Ovary (tissue), 3 donors: ENCODE data around the gene ASXL2.

Source experiments
- POLR2A ChIP-seq: fragments of 450-650 bp; IDR thresholded peaks from one replicate; pipeline ENCODE4 v1.6.1; 2017; ENCODE audit warnings: antibody characterized with exemption, mild to moderate bottlenecking, moderate library complexity
- TF ChIP-seq, protein P1 (sequence below), 3 donors: fragments of 450-650 bp in 2 of 3; fragments of 200-600 bp in 1 of 3; IDR thresholded peaks; one replicate each; pipeline versions ENCODE4 v1.5.1 to v1.8.0; 2016 to 2022; ENCODE audit warnings: antibody characterized with exemption in 3 of 3, mild to moderate bottlenecking in 1 of 3
- donor health status: DM: no; HTN: no; CAD: no.

DNA sequence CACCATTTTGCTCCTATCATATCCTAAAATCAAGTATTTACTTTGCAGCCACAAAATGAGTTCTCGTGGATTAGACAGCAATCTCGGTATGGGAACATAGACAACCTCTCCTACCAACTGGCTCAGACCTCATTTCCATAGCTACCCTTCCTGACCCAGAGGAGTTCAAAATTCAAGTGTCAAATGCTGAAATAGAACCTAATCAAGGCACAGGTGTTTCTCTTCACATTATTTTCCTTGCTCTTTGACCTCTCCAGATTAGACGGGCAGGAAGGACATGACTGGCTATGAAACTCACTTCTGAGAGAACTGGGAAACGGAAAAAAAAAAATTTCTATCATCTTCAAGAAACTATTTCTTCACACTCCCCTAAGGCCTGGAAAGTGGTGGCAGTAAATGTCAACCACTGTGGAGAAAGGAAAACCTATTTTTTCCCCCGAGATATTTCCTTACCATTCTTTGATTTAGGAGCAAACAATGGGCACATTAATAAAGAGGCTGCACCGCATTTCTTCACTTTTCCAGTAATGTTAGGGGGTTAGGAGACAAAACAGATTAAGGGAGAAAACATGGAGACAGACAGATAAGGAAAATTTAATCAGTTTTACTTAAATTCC is 141.3 kb downstream of the ASXL2 start:
- TF ChIP-seq, protein P1, sequence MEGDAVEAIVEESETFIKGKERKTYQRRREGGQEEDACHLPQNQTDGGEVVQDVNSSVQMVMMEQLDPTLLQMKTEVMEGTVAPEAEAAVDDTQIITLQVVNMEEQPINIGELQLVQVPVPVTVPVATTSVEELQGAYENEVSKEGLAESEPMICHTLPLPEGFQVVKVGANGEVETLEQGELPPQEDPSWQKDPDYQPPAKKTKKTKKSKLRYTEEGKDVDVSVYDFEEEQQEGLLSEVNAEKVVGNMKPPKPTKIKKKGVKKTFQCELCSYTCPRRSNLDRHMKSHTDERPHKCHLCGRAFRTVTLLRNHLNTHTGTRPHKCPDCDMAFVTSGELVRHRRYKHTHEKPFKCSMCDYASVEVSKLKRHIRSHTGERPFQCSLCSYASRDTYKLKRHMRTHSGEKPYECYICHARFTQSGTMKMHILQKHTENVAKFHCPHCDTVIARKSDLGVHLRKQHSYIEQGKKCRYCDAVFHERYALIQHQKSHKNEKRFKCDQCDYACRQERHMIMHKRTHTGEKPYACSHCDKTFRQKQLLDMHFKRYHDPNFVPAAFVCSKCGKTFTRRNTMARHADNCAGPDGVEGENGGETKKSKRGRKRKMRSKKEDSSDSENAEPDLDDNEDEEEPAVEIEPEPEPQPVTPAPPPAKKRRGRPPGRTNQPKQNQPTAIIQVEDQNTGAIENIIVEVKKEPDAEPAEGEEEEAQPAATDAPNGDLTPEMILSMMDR (IDR thresholded peaks at IDR 0.05), result no peak
- no peak for TF ChIP-seq POLR2A
